ENCODE measurements around the gene BBLN.

Gene BBLN

GRCh38 chr9:128192601-128193371 is 32.7 kb downstream of the BBLN start:
- DNase-seq, result no peak

- no peak for DNase-seq
These were observed 33.5 kb downstream of the BBLN start for GRCh38 chr9:128193469-128194096.

- no peak for DNase-seq
These were observed 41.6 kb downstream of the BBLN start for GRCh38 chr9:128201441-128202369.

- no peak for DNase-seq
These were observed 42.6 kb downstream of the BBLN start for GRCh38 chr9:128202648-128203023.

GRCh38 chr9:128203024-128203706 is 43.1 kb downstream of the BBLN start, which contains the start of gene DNM1:
Gene DNM1 (plus strand): TSS chr9:128203379. CDS start chr9:128203471, 92 bp downstream.
- peak; percentile 51 to 62 for DNase-seq

- peak in 1 of 2 experiments; percentile 19 for DNase-seq
These were observed 43.9 kb downstream of the BBLN start for GRCh38 chr9:128203707-128204551.

GRCh38 chr9:128204858-128205257 is 44.8 kb downstream of the BBLN start:
- DNase-seq, result no peak

- DNase-seq, result no peak
These were observed 45.4 kb downstream of the BBLN start for GRCh38 chr9:128205296-128205944.

- DNase-seq, result no peak
These were observed 46.4 kb downstream of the BBLN start for GRCh38 chr9:128206484-128206883.

GRCh38 chr9:128206916-128207910 is 47.1 kb downstream of the BBLN start:
- DNase-seq, result no peak

- no peak for DNase-seq
These were observed 48.3 kb downstream of the BBLN start for GRCh38 chr9:128208386-128208785.

GRCh38 chr9:128208946-128209669 is 49.0 kb downstream of the BBLN start:
- DNase-seq, result no peak

GRCh38 chr9:128211186-128211980 is 51.3 kb downstream of the BBLN start:
- no peak for DNase-seq

- DNase-seq, result no peak
These were observed 51.9 kb downstream of the BBLN start for GRCh38 chr9:128211981-128212281.

Data from NCI-H2081 (cell line).